Eye (tissue), 1 donor: ENCODE measurements around the gene CALHM1.
A peak's percentile ranks its signal among the peaks of the same experiment; 100 is the strongest.

ENCODE experiments used
- DNase-seq: peaks from one replicate; pipeline ENCODE4 v3.0.0-alpha.2; 2015

Gene CALHM1

DNA sequence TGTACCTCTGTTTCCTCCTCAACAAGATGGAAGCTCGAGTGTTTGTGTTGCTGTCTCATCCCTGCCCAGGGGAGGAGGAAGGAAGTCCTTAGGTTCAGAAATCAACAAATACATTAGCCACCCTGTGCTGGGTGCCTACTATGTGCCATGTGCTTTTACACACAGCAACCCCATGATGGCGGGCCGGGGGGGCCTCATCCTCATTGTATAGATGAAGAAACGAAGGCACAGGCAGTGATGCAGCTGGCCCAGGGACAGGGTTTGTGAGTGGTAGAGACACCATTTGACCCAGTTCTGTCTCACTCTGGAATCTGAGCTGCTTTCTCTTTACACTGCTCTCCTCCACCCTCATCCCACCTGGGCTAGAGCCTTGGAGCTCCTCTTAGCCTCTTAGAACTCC is 4.7 kb downstream of the CALHM1 start:
- no peak for DNase-seq

GRCh38 chr10:103452506-103453230 is 6.0 kb downstream of the CALHM1 start:
- no peak for DNase-seq

- DNase-seq, result peak; percentile 87
Observed at GRCh38 chr10:103451831-103452505, 6.7 kb downstream of the CALHM1 start, which contains the start of gene CALHM2. Gene CALHM2 (minus strand): TSS chr10:103452370. CDS start chr10:103449941, 2,429 bp downstream.

GRCh38 chr10:103451091-103451813 is 7.4 kb downstream of the CALHM1 start:
- DNase-seq, result peak; percentile 17

DNA sequence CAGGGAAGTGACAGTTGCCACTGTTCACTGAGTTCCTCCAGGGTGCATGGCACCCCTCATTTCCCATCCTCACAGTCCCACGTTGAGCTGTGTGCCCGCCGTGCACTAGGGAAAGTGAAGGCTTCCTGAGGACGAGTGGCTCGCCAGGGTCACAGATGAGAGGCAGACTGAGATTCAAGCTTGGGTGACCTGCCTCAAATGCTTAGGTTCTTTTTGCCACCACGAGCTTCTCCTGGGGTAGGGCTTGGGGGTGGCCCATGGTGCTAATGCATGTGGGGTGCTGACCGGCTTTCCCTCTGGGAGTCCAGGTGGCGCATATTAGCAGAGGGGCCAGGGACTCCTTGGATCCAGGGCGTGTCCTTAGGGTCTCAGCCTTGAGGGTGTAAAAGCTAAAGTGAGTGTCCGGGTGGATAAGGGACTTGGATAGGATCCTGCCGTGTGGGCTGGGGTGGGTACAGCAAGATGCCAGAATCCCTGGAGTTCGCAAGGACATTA is 8.5 kb downstream of the CALHM1 start:
- DNase-seq, result no peak

DNA sequence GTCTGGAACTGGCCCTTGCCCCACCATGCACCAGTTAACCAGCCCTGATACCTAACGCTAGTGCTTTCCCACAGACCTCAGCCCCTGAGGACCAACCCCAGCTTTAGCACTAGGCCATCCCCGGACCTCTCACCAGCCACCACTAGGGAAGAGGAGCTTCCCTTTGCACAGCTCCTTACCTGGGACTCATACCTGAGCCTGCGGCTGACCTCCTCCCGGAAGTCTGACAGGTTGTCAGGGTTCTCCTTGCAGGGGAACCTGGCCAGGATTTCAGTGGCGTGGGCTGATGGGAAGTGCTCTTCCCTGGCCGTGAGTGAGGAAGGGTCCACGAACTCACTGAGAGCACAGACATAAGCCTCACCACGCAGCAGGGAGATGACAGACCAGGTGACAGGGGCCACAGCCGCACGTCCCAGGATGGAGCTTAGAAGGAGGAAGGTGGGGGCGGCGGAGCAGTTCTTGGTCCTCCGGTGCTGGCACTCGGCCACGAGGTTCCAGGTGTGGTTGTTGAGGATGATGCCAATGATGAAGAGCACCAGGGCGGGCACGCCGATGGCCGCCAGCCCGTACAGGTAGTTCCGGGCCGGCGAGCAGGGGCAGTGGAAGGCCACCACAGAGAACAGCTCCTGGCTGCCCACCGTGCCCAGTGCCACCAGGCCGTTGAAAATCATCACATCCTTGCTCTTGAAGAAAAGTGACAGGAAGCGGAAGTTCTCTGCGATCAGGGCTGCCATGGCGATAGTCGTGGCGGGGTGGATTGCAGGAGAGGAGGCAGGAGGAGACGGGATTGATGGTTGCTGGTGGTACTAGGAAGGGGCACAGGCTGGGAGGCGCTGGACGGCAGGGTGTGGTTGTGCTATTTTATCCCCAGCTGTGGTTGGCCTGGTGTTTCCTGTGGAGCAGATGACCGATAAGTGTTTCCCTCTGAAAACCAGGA is 9.2 kb downstream of the CALHM1 start:
- no peak for DNase-seq

DNA sequence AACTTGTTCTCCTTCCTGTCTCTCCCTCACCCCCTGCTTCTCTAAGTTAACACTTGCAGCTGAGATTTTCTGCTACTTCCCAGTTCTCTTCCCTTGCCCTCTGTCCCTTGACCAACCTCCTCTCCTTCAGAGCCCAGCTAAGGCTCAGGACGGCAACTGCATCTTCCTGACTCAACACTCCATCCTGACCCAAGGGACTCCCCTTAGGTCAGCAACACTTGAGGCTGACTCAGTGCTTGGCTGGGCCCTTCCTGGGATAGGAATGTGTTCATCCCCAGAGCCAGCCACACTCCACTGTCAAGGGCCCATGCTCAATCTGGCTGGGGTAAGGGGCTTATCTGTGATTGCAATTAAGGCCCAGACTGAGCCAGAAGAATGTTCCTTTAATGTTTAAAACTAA is 10.0 kb downstream of the CALHM1 start:
- DNase-seq, result no peak

DNA sequence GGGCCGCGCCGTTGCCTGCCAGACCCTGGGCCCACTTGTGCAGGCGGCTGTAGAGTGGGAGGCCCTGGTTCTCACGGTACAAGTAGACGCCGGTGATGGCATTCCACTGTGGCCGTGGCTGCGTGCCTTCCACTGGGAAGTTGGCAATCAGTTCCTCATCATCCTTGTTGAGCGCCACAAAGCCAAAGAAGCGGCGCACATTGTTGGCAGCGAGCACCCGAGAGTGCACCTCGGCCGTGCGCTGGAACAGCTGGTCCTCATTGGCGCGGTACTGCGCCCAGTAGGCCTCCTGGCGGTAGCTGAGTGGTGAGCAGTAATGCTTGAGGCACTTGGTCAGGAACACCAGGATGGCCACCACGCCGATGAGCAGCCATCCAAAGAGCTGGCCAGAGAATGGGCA is 11.5 kb downstream of the CALHM1 start:
- DNase-seq, result no peak

GRCh38 chr10:103445767-103446567 is 12.7 kb downstream of the CALHM1 start:
- DNase-seq, result no peak

DNA sequence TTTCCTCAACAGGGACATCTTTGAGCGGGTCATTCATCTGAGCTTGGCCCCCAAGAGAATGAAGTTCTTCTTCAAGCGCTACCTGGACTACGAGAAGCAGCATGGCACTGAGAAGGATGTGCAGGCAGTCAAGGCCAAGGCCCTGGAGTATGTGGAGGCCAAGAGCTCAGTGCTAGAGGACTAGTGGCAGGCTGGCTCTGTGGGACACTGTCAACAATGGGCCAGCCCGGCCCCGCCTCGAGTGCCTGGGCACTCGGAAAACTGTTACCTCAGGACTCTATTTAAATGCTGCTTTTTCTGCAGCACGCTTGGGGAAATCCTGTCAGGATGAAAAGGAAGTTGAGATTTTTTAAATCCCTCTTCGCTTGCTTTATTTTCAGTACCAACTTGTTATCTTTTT is 13.3 kb downstream of the CALHM1 start:
- no peak for DNase-seq

GRCh38 chr10:103444478-103444877 is 14.2 kb downstream of the CALHM1 start:
- DNase-seq, result no peak

DNA sequence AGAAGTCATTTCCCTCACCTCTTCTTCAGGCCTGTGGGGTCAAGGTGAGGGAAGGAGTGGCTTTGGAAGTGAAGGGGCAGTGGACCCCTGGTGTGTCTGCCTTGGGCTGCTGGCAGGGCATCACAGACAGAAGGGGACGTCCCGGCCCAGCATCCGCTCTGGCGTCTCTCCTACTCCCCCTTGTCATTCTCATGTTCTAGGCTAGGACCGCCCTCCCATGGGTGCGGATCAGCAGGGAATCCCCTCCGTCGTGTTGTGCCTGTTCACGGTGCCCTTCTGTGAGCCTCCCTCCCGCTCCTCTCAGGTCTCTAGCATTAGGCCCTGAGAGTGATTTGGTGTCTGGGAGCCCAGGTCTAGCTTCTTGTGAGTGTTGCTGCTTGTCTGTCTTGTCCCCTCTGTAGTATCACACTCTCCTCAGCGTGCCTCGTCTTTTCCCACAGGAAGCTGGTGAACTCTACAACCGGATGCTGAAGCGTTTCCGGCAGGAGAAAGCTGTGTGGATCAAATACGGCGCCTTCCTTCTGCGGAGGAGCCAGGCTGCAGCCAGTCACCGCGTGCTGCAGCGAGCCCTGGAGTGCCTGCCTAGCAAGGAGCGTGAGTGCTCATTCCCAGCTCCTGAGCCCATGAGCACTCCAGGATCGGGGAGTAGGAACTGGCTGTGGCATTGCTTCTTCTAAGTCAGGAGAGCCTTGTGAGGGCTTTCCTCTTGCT is 15.1 kb downstream of the CALHM1 start:
- no peak for DNase-seq

DNA sequence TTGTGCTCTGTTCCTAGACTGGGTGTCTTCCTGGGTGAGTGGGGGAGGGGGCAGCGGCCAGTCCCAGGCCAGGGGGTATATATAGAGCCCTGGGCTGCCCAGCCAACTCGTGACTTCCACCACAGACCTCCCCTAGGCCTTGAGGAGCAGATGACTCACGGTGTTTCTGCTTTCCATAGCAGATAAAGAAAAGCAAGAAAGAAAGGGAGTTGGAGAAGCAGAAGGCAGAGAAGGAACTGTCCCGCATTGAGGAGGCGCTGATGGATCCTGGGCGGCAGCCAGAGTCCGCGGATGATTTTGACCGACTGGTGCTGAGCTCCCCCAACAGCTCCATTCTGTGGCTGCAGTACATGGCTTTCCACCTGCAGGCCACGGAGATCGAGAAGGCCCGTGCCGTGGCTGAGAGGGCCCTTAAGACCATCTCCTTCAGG is 16.7 kb downstream of the CALHM1 start:
- no peak for DNase-seq

GRCh38 chr10:103441611-103442010 is 17.1 kb downstream of the CALHM1 start:
- no peak for DNase-seq

DNA sequence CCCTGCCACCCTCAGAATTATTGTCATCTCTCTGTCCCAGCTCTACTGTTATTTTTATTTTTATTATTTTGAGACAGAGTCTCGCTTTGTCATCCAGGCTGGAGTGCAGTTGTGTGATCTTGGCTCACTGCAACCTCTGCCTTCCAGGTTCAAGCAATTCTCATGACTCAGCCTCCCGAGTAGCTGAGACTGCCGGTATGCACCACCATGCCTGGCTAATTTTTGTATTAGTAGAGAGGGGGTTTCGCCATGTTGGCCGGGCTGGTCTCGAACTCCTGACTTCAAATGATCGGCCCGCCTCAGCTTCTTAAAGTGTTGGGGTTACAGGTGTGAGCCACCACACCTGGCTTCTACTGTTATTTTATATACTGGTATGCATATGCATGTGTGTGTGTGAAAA is 17.5 kb downstream of the CALHM1 start:
- DNase-seq, result no peak

GRCh38 chr10:103440416-103440815 is 18.3 kb downstream of the CALHM1 start:
- no peak for DNase-seq

DNA sequence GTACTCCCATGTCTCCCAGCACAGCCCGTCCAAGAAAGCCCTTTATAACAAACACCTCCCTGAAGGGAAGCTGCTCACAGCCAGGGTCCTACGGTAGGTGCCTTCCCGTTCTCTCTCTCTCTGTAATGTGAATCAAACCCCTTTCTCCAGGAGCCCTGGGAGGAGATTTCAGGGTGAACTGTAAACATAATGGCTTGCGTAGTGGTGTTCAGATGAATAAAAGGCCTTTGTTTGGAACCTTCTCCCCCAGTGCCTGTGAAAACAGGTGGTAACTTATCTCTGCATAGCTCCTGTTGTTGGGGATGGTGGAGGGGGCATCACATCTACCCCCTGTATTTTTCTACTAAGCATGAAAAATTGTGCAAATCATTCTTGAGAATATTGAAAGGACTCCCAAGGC is 18.9 kb downstream of the CALHM1 start:
- no peak for DNase-seq

- no peak for DNase-seq
Observed at GRCh38 chr10:103433858-103434257, 24.8 kb downstream of the CALHM1 start.

GRCh38 chr10:103431902-103432301 is 26.8 kb downstream of the CALHM1 start:
- no peak for DNase-seq

DNA sequence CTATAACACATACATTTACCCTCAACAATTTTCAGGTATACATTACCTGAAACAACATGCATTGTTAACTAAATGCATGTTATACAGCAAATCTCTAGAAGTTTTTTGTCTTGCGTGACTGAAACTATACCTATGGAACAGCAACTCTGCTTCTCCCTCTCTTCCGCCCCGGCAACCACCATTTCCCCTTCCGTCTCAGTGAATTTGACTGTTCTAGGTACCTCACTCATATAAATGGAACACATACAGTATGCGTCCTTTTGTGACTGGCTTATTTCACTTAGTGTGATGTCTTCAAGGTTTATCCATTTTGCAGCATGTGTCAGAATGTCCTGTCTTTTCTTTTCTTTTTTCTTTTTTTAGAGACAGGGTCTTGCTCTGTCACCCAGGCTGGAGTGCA is 29.1 kb downstream of the CALHM1 start:
- no peak for DNase-seq
